ENCODE measurements around the gene WDR82.

GRCh38 chr3:52233968-52234367 is 44.5 kb downstream of the WDR82 start:
- TF ChIP-seq CTCF (IDR thresholded peaks at IDR 0.05) (no peak), POLR2A (IDR thresholded peaks at IDR 0.05) (no peak)

Data from Peyer's patch (tissue), 4 donors.